RKO (cell line): ENCODE data around the gene GPR3.
"Not testable (repeated sequence)": the region's sequence is repeated elsewhere in the genome, so short reads cannot be mapped to it uniquely, and the experiment has no call there.

ENCODE experiments used
- DNase-seq: peaks from one replicate; pipeline ENCODE4 v3.0.0-alpha.2; 2016; ENCODE audit warnings: low spot score

GPR3 gene

GRCh38 chr1:27400082-27400962, 7.9 kb downstream of the GPR3 start:
- no peak for DNase-seq

GRCh38 chr1:27400963-27401341, 8.5 kb downstream of the GPR3 start:
- no peak for DNase-seq

GRCh38 chr1:27402349-27402754, 9.9 kb downstream of the GPR3 start:
- no peak for DNase-seq

GRCh38 chr1:27403065-27403726, 10.8 kb downstream of the GPR3 start:
- no peak for DNase-seq

- DNase-seq: no peak
Measured at GRCh38 chr1:27403931-27404330, 11.5 kb downstream of the GPR3 start.

GRCh38 chr1:27405074-27405473, 12.7 kb downstream of the GPR3 start:
- DNase-seq: no peak

GRCh38 chr1:27405598-27406361, 13.4 kb downstream of the GPR3 start:
- DNase-seq: not testable (repeated sequence)

- no peak for DNase-seq
Measured at GRCh38 chr1:27406362-27406680, 13.9 kb downstream of the GPR3 start.

- DNase-seq: not testable (repeated sequence)
Measured at GRCh38 chr1:27406791-27407190, 14.4 kb downstream of the GPR3 start.

- no peak for DNase-seq
Measured at GRCh38 chr1:27408151-27408550, 15.7 kb downstream of the GPR3 start.

GRCh38 chr1:27409669-27410068, 17.2 kb downstream of the GPR3 start:
- no peak for DNase-seq

GRCh38 chr1:27410709-27411108, 18.3 kb downstream of the GPR3 start:
- no peak for DNase-seq

GRCh38 chr1:27412502-27412901, 20.1 kb downstream of the GPR3 start:
- DNase-seq: no peak

GRCh38 chr1:27413004-27413403, 20.6 kb downstream of the GPR3 start:
- DNase-seq: no peak

GRCh38 chr1:27414091-27414490, 21.7 kb downstream of the GPR3 start:
- DNase-seq: no peak

GRCh38 chr1:27416387-27417111, 24.1 kb downstream of the GPR3 start:
- peak; percentile 72 for DNase-seq

- DNase-seq: no peak
Measured at GRCh38 chr1:27417713-27418112, 25.3 kb downstream of the GPR3 start.

GRCh38 chr1:27418326-27419185, 26.1 kb downstream of the GPR3 start:
- DNase-seq: no peak

- DNase-seq: no peak
Measured at GRCh38 chr1:27423709-27424108, 31.3 kb downstream of the GPR3 start.

GRCh38 chr1:27427329-27427728, 34.9 kb downstream of the GPR3 start:
- no peak for DNase-seq

- no peak for DNase-seq
Measured at GRCh38 chr1:27427816-27428315, 35.4 kb downstream of the GPR3 start.
